ENCODE measurements around the gene TPPP. TPM values are rescaled to one million over a fixed set of nuclear protein-coding genes. Genes with fewer than 3 reads are reported as not detected.

The TPPP gene
- total and polyA plus RNA-seq, 2 donors (not counting 1 experiment from before 2014, with no cell fraction given): 0.06 TPM; not detected in 1

- Mint-ChIP-seq H3K27ac (no peak overlapping the region), H3K4me1 (no peaks in the 10 kb centered on the region), H3K4me3 (no peak overlapping the region), H3K27me3 (no peaks in the 10 kb centered on the region), H3K9me3 (ENCODE audit: insufficient read depth) (no peaks in the 10 kb centered on the region)
- intact Hi-C loops (cut with micrococcal nuclease): no loop called here
- Histone ChIP-seq H3K27me3 (replicated peaks in 1 of 4; ENCODE audit: control extremely low read depth in 1 of 4, control insufficient read depth in 3 of 4, insufficient read depth in 4 of 4, low read length in 3 of 4) (no peaks in the 10 kb centered on the region), H3K27ac (ENCODE audit: low read length in 2 of 2) (no peak overlapping the region), H3K79me2 (ENCODE audit: control insufficient read depth, insufficient read depth, low read length) (no peaks in the 10 kb centered on the region), H4K20me1 (ENCODE audit: control insufficient read depth, insufficient read depth, low read length, poor library complexity, severe bottlenecking) (no peaks in the 10 kb centered on the region), H3K4me3 (ENCODE audit: control extremely low read depth in 1 of 5, extremely low read depth in 1 of 5, insufficient read depth in 1 of 5, low read depth in 2 of 5, low read length in 4 of 5) (no peak overlapping the region), H3K9me3 (ENCODE audit: control extremely low read depth in 1 of 3, control insufficient read depth in 2 of 3, insufficient read depth in 1 of 3, low read length in 2 of 3) (peaks cover 0 to 11% (median 0%) of the 10 kb centered on the region in 3 donors), H3K36me3 (replicated peaks in 1 of 2; ENCODE audit: control extremely low read depth in 1 of 2, control insufficient read depth in 1 of 2, extremely low read depth in 1 of 2, insufficient read depth in 2 of 2, low read length in 1 of 2) (peaks cover 0 to 31% of the 10 kb centered on the region in 2 experiments), H2AFZ (ENCODE audit: insufficient read depth, low read depth, low read length, poor library complexity, severe bottlenecking) (no peak overlapping the region), H3K4me2 (replicated peaks; ENCODE audit: low read depth, low read length, poor library complexity, severe bottlenecking) (no peak overlapping the region), H3K9ac (ENCODE audit: low read length) (no peak overlapping the region), H3K4me1 (ENCODE audit: control insufficient read depth in 2 of 2, insufficient read depth in 2 of 2, low read length in 2 of 2) (no peaks in the 10 kb centered on the region)
- TF ChIP-seq EZH2 (IDR thresholded peaks at IDR 0.05; ENCODE audit: borderline replicate concordance, insufficient read depth, low read depth, low read length, poor library complexity, severe bottlenecking): no peak
- TF ChIP-seq CTCF (IDR thresholded peaks at IDR 0.05): no peak
- 97% methylated on average over 9 of the region's 18 CpGs for WGBS (ENCODE audit: insufficient coverage)
- no peak for ATAC-seq (ENCODE audit: low read depth)
- DNase-seq: no peak
- POLR2A ChIA-PET: no interaction called here
- CTCF ChIA-PET: no interaction called here
Observed at GRCh38 chr5:635306-636055, 57.7 kb downstream of the TPPP start.

- H3K27ac ChIP-seq (ENCODE audit: low read length in 2 of 2): no peak overlapping the region
- no peak overlapping the region for H3K4me2 ChIP-seq (replicated peaks; ENCODE audit: low read depth, low read length, poor library complexity, severe bottlenecking)
- TF ChIP-seq CTCF (IDR thresholded peaks at IDR 0.05) (no peak), EZH2 (IDR thresholded peaks at IDR 0.05; ENCODE audit: borderline replicate concordance, insufficient read depth, low read depth, low read length, poor library complexity, severe bottlenecking) (no peak)
- ATAC-seq (ENCODE audit: low read depth) (no peak), DNase-seq (no peak)
- POLR2A ChIA-PET: no interaction called here
- peaks cover 0 to 23% of the 10 kb centered on the region in 2 experiments for H3K36me3 ChIP-seq (replicated peaks in 1 of 2; ENCODE audit: control extremely low read depth in 1 of 2, control insufficient read depth in 1 of 2, extremely low read depth in 1 of 2, insufficient read depth in 2 of 2, low read length in 1 of 2)
- intact Hi-C loops (cut with micrococcal nuclease): no loop called here
- Mint-ChIP-seq H3K27me3 (no peaks in the 10 kb centered on the region), H3K4me1 (no peaks in the 10 kb centered on the region), H3K27ac (no peak overlapping the region), H3K4me3 (no peak overlapping the region), H3K9me3 (ENCODE audit: insufficient read depth) (no peaks in the 10 kb centered on the region)
- H4K20me1 ChIP-seq (ENCODE audit: control insufficient read depth, insufficient read depth, low read length, poor library complexity, severe bottlenecking): no peaks in the 10 kb centered on the region
- over 99% methylated on average over 12 of the region's 12 CpGs for WGBS (ENCODE audit: insufficient coverage)
- no peaks in the 10 kb centered on the region for H3K79me2 ChIP-seq (ENCODE audit: control insufficient read depth, insufficient read depth, low read length)
- H3K27me3 ChIP-seq (replicated peaks in 1 of 4; ENCODE audit: control extremely low read depth in 1 of 4, control insufficient read depth in 3 of 4, insufficient read depth in 4 of 4, low read length in 3 of 4): no peaks in the 10 kb centered on the region
- CTCF ChIA-PET: no interaction called here
- no peak overlapping the region for H3K4me3 ChIP-seq (ENCODE audit: control extremely low read depth in 1 of 5, extremely low read depth in 1 of 5, insufficient read depth in 1 of 5, low read depth in 2 of 5, low read length in 4 of 5)
- no peak overlapping the region for H3K9ac ChIP-seq (ENCODE audit: low read length)
- H3K9me3 ChIP-seq (ENCODE audit: control extremely low read depth in 1 of 3, control insufficient read depth in 2 of 3, insufficient read depth in 1 of 3, low read length in 2 of 3): peaks cover 0 to 11% (median 0%) of the 10 kb centered on the region in 3 donors
- no peaks in the 10 kb centered on the region for H3K4me1 ChIP-seq (ENCODE audit: control insufficient read depth in 2 of 2, insufficient read depth in 2 of 2, low read length in 2 of 2)
- H2AFZ ChIP-seq (ENCODE audit: insufficient read depth, low read depth, low read length, poor library complexity, severe bottlenecking): no peak overlapping the region
Observed at GRCh38 chr5:634191-634590, 59.0 kb downstream of the TPPP start.

All from B cell (primary cell).